Neural progenitor cell (in vitro differentiated cells): ENCODE results near the gene NDOR1.

Source experiments
- CTCF ChIP-seq: fragments of 200-600 bp; sonication (generic); IDR thresholded peaks from 2 replicates; pipeline ENCODE4 v1.5.1; 2017; ENCODE audit warnings: antibody characterized with exemption, mild to moderate bottlenecking
- EZH2 ChIP-seq: fragments of 200-600 bp; sonication (generic); IDR thresholded peaks from 2 replicates; pipeline ENCODE4 v1.6.1; 2017; ENCODE audit warnings: antibody characterized with exemption, mild to moderate bottlenecking, moderate library complexity

DNA sequence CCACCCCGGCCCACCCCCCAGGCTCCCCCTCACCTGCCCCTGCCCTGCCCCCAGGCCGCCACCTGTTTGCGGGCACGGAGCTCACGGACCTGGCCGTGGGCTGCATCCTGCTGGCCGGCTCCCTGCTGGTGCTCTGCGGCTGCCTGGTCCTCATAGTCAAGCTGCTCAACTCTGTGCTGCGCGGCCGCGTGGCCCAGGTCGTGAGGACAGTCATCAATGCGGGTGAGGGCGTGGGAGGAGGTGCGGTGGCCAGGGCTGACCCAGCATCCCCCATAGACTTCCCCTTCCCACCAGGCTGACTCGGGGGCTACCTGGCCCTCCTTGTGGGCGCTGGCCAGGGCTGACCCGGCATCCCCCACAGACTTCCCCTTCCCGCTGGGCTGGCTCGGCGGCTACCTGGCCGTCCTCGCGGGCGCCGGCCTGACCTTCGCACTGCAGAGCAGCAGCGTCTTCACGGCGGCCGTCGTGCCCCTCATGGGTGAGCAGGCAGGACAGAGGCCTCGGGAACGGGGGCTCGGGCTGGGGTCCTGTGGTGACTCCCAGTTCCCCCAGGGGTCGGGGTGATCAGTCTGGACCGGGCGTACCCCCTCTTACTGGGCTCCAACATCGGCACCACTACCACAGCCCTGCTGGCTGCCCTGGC is 28.7 kb downstream of the NDOR1 start:
- TF ChIP-seq CTCF (no peak), EZH2 (no peak)
